ENCODE results near the gene GNAI2.
"Not testable (repeated sequence)": the region's sequence is repeated elsewhere in the genome, so short reads cannot be mapped to it uniquely, and the experiment has no call there.

Gene GNAI2

DNA sequence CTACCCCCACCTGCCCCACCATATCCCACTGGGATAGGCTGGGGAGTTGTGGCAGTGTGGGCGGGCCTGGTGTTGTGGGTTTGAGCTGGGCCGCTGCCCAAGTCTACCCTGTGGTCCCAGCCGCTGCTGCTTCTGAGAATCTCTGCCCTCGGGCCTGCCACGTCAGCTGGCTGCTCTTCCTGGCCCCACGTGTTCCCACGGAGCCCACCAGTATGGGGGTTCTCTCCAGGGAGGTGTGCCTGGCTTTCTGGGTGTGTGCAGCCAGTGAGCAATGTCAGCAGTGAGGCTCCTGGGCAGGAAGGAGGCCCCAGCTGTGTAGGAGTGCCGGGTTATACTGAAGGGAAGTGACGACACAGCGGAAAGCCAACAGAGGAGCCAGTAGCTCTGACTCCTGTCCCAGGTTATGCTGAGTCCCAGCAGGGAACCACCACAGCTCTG lies 10.5 kb downstream of the GNAI2 start:
- DNase-seq: no peak

DNA sequence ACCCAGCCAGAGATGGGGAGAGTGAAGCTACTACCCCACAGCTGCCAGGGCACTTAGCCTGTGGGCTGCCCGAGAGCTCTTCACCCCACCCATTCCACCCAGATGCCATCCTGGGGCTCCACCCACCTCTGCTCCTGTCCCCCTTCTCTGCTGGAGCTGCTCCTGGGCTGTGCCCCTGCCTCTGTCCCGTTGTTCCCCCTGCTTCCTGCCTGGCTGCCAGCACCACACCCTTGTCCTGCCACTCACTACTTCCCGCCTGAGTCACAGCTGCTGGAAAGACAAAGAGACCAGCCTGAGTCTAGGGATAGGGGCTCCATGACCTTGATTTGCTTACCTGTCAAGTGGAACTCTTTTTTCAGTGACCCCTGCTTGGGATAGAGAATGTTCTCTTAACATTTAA lies 12.4 kb downstream of the GNAI2 start:
- no peak for DNase-seq

DNA sequence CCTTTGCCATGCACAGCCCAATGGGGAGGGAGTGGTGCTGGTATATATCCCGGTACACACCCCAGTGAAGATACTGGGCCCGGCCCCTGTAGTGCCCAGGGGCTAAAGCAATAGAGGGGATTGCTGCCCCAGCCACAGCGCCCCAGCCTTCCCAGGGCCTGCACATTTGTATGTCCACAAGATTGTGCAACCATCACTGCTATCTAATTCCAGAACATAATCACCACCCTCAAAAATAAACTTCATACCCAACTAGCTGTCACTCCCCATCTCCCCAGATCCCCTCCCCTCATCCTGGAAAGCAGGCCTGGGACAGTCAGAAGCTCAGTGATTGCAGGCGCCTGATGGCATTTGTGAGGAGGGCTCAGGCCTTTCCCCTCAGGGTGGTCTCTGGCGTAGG lies 13.5 kb downstream of the GNAI2 start:
- no peak for DNase-seq

DNA sequence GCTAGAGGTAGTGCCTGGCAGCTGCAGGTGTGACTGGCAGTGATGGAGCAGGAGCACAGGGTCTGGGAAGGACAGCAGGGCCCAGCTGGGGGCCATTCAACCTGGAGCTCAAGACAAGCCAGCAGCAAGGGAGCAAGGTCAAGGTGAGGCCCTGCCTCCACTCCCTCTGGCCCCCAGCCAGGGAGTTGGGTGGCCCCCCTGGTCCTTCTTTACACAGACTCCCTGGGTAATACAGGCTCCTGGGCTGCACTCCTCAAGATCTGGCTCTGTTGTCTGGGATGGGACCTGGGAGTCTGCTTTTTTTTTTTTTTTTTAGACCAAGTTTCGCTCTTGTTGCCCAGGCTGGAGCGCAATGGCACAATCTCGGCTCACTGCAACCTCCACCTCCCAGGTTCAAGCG lies 14.5 kb downstream of the GNAI2 start:
- DNase-seq: no peak

DNA sequence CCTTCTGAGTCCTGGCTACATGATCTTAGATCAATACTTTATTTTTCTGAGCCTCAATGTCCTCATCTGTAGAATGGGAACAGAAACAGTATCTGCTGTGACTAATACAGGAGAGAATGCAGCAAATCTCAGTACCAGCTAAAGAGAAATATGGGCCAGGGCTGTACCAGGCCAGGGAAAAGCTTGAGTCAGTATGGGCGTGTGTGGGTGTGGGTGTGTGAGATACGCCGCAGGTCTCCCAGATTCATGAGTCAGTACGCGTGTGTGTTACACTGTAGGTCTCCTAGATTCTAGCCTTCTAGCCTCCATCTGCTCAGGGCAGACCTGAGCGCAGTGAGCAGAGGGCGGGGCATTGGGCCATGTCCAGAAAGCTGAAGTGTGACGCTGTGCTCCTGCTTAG lies 15.2 kb downstream of the GNAI2 start:
- no peak for DNase-seq

DNA sequence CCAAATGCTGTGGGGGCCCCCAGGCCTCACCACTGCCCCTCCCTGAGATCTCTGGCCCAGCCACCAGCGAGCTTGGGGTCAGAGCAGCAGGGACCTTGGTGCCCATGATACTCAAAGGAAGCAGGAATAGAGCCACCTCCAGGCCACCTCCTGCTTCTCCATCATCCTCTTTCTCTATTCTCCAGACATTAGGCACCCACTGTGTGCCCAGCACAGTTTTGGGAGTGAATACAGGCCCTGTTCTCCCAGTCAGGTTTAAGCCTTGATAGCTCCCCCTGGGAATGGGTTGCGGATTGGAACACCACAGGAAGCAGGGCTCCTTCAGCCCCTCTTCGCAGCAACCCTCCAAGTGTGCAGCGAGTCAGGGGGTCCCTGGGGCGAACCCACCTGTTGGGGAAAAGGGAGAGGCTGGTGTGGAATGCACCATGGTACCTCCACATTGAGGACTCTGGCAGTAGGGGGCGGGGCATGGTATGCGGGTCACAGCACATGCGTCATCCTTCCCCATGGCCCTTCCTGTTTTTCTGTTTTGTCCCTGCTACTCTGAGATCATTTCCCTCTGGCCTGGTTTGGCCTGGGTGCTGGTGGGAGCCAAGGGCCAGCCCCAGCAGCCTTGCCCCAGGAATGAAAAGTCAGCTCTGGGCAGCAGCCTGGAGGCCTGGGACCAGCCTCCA lies 18.7 kb downstream of the GNAI2 start:
- DNase-seq: no peak

DNA sequence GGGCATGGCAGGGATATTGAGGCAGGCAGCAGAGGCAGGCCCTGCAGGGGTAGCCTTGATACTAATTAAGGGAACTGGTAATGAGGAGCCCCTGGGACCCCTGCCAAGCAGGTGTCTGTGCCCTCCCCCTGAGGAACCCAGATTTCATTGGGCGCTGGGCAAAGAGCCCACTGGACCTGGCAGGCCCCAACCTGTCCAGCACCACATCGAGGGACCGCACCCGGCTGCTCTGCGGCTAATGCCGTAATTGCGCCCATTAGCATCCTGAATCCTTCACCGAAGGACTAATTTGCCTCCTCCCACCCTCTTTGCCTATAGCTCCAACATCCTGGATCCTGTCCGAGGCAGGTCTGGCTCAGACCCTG lies 19.2 kb downstream of the GNAI2 start:
- DNase-seq: no peak

DNA sequence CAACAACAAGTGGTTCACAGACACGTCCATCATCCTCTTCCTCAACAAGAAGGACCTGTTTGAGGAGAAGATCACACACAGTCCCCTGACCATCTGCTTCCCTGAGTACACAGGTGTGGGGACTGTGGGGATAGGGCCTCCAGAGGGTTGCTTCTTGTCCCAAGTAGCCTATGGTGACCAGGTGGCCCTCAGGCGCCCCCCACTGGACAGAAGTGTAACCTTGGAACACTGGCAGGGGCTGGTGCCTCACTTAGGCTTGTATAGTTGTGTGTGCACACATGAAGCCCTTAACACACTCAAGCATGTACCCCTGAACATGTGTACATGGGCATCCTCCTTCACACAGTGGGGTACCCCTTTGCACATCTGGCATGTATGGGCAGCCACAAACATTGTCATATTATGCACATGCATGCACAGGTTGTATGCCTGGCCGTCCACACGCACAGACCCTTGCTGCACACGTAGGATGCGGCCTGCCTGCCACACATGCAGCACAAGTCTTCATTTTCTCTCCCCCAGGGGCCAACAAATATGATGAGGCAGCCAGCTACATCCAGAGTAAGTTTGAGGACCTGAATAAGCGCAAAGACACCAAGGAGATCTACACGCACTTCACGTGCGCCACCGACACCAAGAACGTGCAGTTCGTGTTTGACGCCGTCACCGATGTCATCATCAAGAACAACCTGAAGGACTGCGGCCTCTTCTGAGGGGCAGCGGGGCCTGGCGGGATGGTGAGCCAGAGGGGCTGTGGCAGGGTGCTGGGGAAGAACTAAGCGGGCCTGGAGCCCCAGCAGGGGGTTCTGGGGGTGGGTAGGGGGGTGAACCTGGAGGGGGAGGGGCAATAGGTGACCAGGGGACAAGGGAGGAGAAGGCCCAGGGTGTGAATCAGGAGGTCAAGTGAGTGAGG lies 21.2 kb downstream of the GNAI2 start:
- DNase-seq: no peak

DNA sequence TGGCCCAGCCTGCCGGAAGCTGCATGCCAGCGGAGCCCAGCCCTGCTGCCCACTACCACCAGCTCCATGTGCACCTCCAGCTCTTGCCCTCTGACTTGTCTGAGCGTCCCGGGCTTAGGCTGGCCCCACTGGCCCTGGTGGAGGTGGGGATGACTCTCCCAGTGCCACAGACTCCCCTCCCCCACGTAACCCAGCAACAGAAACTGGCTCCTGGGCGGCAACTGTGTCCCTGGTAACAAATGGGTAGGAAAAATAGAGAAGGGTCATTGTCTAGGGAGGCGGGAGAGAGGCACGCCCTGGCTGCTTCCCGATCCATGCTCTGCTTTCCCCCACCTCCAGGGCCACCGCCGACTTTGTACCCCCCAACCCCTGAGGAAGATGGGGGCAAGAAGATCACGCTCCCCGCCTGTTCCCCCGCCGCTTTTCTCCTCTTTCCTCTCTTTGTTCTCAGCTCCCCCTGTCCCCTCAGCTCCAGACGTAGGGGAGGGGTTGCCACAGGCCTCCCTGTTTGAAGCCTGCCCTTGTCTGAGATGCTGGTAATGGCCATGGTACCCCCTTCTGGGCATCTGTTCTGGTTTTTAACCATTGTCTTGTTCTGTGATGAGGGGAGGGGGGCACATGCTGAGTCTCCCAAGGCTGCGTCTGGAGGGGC lies 22.2 kb downstream of the GNAI2 start:
- no peak for DNase-seq

DNA sequence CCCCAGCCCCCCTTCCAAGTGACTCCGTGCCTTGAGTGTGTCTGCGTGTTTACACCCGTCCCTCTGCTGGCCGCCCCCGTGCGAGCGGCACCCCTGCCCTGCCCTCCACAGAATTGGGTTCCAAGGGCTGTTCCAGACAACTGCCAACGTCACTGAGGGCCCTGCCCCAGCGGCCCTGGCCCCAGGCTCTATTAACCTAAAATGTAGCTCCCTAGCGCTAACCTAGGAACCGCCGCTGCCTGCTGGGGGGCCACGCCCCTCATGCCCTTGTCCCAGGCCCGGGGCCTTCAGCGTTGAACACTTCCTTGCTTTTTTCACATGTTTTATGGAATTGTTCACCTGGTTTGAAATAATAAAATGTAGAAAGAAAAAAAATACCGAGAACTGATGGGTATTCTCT lies 23.0 kb downstream of the GNAI2 start:
- DNase-seq: no peak

DNA sequence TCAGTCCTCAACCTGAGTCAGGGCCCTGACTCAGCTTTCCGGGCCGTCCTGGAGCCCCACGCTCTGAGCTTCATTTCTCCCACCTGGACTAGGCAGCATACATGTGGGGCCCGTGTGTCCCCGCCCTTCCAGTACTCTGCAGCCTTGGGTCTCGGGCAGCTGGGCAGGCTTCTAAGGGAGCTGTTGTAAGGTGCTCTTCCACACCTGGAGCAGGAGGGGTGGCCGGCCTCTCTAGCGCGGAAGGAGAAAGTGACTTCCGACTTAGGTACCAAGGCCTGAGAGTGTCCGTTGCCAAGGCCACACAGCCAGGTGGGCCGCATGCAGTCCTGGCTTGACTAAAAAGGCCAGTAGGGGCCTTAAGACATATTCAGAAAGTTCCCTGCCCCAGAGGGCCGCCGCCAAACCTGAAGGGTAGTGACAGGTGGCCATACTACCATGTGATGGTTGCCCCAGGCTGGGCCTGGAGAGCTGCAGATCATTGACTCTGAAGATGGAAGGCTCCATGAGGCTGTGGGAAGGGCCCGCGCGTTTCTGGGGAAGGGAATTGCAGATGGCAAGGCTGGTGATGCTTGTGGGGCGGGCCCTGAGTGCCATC lies 23.5 kb downstream of the GNAI2 start:
- no peak for DNase-seq

DNA sequence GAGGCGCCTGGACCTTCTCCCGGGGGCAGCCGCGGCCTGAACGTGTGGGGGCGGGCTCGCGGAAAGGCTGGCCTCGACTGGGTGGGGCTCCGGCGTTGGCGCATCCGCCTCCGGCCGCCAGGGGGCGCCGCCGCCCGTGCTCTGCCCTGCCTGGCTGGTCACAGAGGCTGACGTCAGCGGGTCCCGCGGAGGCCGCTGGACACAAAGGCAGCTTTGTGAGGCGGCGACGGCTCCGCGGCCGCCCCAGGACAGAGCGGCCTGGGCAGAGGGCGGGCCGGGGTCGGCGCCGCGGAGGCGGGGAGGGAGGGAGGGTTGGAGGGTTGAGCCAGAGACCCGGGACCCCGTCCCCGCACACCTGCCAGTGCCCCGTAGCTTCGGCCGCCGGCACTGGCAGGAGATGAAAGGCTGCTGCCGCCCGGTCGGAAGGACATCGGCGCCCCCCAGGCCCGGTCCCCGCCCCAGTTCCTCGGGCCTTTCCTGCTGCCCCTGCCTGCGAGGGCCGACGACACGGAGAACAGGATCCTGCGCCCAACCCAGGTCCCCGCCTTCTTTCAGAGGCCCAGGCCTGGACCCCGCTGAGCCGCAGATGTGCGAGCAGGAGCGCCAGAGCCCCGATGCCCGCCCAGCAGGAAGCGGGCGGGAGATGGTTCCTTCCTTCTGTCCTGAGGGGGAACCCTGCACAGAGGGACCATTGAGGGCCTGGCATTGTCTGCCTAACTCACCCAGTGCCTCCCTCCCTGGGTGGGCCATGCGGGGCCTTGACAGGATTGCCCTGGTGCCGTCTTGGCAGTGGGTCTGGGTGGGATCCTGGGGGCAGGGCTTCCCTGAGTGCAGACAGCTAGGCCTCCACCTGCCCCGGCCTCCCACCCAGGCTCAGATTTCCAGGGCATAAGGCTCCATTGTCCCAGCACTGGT lies 24.3 kb downstream of the GNAI2 start:
- DNase-seq: no peak

DNA sequence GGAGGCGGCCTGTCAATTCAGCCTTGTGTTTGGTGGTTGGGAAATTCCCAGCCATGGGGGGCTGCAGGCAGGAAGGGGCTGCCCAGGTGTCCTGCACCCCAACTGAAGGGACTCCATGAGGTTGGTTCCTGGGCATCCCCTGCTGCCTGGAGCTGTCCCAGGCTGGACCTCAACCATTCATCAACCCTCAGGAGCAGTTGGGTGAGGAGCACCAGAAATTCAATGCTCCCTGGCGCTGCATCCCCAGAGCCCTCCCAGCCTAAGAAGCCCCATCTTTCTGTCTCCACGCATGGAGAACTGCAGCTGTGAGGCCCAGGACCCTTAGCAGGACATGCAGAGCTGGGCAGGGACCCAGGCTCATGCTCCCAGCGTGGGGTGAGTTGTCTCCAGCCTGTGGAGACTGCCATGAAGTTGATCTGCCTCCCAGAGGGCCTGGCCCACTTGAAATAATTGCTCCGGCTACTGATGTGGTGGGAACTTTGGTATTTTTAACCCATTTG lies 25.0 kb downstream of the GNAI2 start:
- no peak for DNase-seq

DNA sequence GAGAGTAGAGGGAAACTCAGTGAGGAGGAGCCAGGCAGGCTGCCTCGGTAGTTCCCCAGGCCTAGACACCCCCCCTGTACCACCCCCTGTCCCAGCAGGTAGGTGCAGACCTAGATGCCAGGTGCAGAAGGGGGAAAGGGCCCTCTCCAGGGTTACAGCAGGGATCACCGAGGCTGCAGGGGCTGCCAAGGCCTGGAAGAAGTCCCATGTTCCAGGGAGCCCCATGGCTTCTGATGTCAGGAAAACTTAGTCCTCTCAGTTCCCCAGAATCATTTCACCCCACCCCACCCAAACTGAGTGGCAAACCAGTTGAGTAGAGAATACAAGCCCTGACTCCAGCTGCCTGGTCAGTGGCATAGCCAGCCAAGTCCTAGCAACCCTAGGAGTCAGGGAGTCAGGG lies 25.5 kb downstream of the GNAI2 start:
- no peak for DNase-seq

DNA sequence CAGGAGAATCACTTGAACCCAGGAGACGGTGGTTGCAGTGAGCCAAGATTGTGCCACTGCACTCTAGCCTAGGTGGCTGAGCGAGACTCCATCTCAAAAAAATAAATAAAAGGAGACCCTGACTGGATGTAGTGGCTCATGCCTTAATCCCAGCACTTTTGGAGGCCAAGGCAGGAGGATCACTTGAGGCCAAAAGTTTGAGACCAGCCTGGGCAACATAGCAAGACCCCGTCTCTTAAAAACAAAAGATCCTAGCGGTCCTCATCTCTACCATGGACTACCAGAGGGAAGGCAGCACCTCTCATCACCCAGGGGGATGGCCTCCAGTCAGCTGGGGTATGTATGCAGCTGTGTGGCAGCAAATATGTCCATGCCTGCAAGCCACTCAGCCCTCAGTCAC lies 26.2 kb downstream of the GNAI2 start:
- not testable (repeated sequence) for DNase-seq

DNA sequence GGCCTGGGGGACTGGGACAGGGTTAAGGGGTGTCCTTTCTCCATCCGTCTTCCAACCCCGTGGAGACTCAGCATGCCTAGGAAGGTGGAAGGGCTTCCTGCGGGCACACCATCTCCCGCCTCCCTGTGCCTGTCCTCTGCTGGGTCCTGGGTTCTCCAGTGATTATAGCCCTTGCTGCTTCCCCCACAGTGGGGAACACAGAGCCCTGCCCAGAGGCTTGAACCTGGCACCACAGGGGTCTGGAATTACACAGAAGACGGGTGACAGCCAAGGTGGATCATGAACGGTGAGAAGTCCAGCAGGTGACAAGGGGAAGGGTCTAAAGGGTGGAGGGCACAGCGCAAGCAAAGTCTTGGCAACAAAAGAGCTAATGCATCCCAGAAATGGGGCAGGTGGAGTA lies 26.8 kb downstream of the GNAI2 start:
- DNase-seq: no peak

DNA sequence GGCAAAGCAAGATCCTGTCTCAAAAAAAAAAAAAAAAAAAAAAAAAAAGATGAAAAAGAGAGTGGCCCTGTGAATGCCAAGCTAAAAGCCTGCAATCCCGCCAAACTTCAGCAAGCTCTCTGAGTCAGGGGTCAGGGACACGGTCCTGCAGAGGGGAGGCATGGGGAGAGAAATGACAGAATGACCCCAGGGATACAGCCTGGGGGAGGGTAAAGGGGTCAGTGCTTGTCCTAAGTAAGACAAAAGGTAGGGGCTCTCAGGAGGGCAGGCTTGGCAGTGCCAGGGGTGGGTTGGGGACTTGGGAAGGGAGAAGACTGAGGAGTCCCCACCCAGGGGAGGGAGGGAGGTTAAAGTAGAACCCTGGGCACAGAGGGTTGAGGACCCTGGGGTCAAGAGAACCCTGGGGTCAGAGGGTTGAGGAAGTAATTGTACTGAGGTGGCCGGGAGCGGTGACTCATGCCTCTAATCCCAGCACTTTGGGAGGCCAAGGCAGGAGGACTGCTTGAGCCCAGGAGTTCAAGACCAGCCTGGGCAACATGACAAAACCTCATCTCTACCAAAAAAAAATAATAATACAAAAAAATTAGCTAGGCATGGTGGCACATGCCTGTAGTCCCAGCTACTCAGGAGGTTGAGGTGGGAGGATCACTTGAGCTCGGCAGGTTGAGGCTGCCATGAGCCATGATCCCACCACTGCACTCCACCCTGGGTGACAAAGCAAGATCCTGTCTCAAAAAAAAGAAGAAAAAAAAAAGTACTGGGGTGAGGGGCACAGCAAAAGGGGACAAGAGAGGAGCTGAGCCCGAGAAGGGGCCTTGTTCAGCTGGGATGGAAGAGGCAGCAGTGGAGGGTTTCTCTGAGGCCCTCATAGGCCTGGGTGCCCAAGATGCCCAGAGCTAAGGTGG lies 27.7 kb downstream of the GNAI2 start:
- DNase-seq: no peak

DNA sequence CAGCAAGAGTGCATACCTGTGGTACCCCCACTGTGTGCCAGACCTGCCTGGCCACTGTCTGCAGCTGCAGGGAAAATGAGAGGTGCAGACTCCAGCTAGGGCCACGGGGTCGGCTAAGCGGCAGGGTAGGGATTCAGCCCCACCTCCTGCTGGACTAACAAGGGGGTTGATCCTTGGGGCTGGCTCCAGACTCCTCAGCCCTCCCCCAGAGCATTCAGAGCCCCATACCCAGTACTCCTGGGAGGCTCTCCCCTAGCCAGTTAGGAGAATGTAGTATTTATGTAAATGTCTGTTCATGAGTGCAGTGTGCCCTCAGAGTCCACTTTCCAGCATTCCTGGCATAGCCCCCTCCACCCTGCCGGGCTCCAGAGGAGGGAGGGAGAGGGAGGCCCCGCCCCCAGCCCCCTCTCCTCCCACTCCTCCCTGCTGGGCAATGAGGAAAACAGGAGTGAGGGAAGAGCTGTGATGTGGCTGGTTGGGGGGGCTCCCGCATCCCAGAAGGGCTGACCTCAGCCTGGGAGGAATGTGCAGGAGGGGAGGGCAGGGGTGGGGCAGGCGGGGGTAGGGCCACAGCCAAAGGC lies 28.5 kb downstream of the GNAI2 start:
- no peak for DNase-seq

DNA sequence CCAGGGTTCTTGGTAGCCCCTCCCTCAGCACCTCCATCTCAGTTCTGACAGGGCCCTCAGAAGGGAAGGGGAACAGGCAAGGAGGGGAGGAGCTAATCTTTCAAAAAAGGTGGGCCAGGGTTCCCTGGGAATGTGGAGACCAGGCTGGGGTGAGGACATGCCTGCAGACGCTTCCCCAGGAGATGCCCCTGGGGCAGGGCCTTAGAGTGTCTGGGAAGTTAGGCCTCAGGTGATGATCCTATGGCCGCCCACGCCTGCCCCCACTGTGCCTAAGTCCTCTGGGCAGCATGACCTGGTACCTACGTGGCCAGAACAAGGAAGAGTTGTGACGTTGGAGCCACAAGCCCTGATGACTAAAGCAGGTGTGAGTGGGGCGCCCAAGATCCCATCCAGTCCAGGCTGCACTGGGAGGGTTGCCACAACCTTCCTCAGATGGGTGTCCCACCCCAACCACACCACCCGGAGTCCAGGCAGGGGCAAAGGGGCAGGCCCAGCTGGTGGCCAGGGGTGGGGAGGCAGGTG lies 29.0 kb downstream of the GNAI2 start:
- DNase-seq: no peak

DNA sequence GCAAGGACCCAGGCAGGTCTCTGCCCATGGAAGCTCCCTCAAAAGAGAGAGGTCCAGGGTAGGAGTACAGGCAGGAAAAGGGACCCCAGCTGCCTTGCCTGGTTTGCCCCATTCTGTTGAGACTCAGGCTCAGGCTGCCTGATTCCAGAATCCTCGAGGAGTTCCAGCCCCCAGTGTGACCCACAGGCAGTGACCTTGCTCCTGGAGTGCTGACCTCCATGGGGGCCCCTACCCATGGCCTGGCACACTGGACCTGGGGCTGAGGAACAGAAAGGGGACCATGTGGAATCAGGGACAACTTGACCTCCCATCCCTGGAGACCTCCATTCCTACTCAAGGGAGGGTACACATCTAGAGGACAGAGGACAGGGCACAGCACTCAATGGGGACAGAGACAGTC lies 29.6 kb downstream of the GNAI2 start:
- DNase-seq: no peak

DNA sequence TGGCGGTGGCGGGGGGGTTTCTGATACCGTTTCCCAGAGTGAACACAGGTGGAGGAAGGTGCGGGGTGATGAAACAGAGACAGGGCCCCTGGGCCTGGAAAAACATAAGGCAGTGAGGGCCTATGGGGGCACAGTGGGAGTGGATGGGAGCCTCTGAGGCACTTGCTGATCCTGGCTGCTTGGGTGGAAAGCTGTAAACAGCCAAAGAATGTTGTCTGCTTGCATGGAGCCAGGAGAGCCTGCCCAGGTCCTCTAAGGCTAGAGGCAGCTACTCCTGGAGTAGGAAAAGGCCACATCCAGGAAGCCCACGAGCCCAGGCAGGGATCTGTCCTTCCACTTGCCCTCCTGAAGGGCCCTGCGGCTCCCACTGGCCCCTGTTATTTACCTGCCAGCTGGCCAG lies 30.0 kb downstream of the GNAI2 start:
- DNase-seq: no peak

All from NCI-H187 treated with DMSO at 0.1 percent for 48 hours (cell line).